Activated CD4-positive, alpha-beta T cell treated with anti-CD3 and anti-CD28 coated beads, Interleukin-2, amount 10 ng/mL, durations not matched to agents 24 days and 14 days (primary cell): Measurements from ENCODE around the gene ALPP. TPM values are rescaled to one million over a fixed set of nuclear protein-coding genes. Genes with fewer than 3 reads are reported as not detected.
A peak's percentile ranks its signal among the peaks of the same experiment; 100 is the strongest.
"Not testable (repeated sequence)": the region's sequence is repeated elsewhere in the genome, so short reads cannot be mapped to it uniquely, and the experiment has no call there.

Experiments
- DNase-seq: peaks from one replicate; pipeline ENCODE4 v3.0.0; 2022
- H3K27ac Mint-ChIP-seq: one replicate; pipeline ENCODE4 v1.8.0; 2022; ENCODE audit warnings: mild to moderate bottlenecking, mixed read lengths
- H3K27me3 Mint-ChIP-seq: one replicate; pipeline ENCODE4 v1.8.0; 2022; ENCODE audit warnings: mixed read lengths
- H3K36me3 Mint-ChIP-seq: one replicate; pipeline ENCODE4 v1.8.0; 2022; ENCODE audit warnings: low read depth, mild to moderate bottlenecking, mixed read lengths
- H3K4me1 Mint-ChIP-seq: one replicate; pipeline ENCODE4 v1.8.0; 2021; ENCODE audit warnings: mixed read lengths
- H3K4me3 Mint-ChIP-seq: one replicate; pipeline ENCODE4 v1.8.0; 2022; ENCODE audit warnings: mild to moderate bottlenecking, moderate library complexity, mixed read lengths
- H3K9me3 Mint-ChIP-seq: one replicate; pipeline ENCODE4 v1.8.0; 2021; ENCODE audit warnings: mixed read lengths
- intact Hi-C: fragments of 100-400 bp; cut with micrococcal nuclease; formaldehyde crosslinking; loops from one replicate; pipeline ENCODE4 v1.15.1; 2023
- total RNA-seq: library from RNA; stranded (reverse); gene quantifications from 2 replicates; pipeline ENCODE4 v1.2.3, GENCODE V29; 2022

ALPP gene
- total RNA-seq, 1 donor from 2014 or later, result not detected

DNA sequence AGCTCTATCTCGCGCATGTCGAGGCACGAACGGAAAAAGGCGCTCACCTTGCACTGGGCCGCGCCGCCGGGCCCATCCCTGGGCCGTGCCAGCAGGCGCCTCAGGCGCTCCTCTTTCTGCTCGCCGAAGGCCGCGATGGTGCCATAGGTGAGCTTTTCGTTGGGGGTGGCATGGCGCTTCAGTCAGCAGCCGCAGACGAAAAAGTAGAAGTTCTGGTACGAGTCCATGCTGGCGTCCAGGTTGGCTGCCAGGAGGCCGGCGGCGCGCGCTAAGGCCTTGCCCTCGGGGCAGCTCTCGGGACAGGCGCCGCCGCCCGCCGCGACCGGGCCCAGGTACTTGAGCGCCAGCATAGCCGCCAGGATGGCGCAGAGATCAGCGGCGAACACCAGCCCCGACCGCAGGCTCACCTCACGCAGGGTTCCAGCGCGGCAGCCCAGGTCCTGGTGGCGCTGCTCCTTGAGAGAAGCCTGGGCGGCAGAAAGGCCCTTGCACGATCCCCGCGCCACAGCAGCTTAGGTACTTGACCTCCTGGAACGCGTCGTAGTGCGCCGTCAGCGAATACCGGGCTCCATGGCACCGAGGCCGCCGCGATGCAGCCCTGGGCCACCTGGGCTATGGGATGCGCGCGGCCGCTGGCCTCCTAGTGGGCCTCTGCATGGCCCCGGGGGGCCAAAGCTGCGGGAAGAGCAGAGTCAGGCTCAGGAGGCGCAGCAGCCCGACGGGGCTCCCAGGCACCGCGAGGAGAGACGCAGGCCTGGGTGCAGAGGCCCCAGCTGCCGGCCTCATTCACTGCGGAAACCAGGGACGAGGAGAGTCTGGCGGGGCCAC lies 40.9 kb downstream of the ALPP start:
- DNase-seq, result no peak
- intact Hi-C loops, result loop anchor here (10.0 kb wide), 1 partner anchor 65 kb away; the partner anchor contains the start of gene ECEL1
- Mint-ChIP-seq H3K27me3 (peaks cover 53% of the 10 kb centered on the region), H3K27ac (no peak overlapping the region), H3K9me3 (peaks cover 5% of the 10 kb centered on the region), H3K4me3 (peak overlapping the region; percentile 76), H3K36me3 (peaks cover 2% of the 10 kb centered on the region), H3K4me1 (peaks cover 3% of the 10 kb centered on the region)

DNA sequence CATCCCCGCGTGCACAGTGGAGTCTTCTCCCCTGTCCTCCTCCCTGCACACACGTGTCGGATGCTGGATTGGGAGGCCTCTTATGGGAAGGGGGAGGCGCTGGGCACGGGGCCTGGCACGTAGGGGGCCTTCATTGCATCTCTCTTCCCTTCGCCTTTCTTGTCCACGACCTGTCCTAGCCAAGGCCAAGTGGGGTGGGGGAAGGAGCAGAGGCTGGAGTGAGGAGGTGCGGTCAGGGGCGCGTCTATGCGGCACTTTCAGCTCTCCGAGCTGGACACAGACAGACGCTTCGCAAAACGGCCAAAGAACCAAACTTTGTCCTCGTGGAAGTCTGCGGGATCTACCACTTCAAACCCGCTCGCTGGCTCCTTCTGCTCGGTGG lies 41.5 kb downstream of the ALPP start:
- H3K9me3 Mint-ChIP-seq, result peaks cover 5% of the 10 kb centered on the region
- no peak overlapping the region for H3K4me3 Mint-ChIP-seq
- H3K27me3 Mint-ChIP-seq, result peaks cover 56% of the 10 kb centered on the region
- intact Hi-C loops, result no loop called here
- peaks cover 2% of the 10 kb centered on the region for H3K36me3 Mint-ChIP-seq
- peaks cover 3% of the 10 kb centered on the region for H3K4me1 Mint-ChIP-seq
- H3K27ac Mint-ChIP-seq, result no peak overlapping the region
- no peak for DNase-seq

DNA sequence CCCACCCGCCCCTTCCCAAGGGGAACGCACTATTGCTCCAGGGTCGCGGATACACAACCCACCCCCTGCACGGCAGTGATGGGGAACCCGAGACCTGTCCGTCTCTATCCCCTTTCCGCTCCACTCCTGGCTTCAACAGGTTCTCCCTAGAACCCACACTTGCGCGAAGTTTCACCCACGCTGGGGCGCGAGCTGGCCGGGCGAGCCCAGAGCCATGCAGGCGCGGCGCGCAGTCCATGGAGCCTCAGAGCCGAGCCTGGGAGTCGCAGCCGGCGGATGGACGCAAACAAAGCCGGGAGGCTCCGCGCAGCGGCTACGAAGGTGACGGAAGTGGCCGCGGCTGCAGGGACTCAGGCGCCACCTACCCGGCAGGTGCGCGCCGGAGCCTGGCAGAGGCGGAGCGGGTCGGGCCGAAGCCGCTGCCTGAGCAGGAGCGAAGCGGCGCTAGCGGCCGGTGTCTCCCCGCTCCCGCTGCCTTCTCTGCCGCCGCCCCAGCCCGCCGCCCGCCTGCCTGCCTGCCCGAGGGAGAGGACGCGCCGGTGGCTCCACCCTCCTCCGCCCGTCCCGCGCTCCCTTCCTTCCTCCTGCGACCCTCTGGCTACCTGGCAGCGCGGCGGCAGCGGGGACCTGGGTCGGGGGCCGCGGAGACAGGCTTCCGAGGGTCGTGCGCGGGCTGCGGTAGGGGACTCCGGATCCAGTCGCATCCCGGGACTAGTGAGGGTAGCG lies 42.1 kb downstream of the ALPP start:
- intact Hi-C loops, result no loop called here
- Mint-ChIP-seq H3K27ac (no peak overlapping the region), H3K27me3 (peaks cover 59% of the 10 kb centered on the region)

DNA sequence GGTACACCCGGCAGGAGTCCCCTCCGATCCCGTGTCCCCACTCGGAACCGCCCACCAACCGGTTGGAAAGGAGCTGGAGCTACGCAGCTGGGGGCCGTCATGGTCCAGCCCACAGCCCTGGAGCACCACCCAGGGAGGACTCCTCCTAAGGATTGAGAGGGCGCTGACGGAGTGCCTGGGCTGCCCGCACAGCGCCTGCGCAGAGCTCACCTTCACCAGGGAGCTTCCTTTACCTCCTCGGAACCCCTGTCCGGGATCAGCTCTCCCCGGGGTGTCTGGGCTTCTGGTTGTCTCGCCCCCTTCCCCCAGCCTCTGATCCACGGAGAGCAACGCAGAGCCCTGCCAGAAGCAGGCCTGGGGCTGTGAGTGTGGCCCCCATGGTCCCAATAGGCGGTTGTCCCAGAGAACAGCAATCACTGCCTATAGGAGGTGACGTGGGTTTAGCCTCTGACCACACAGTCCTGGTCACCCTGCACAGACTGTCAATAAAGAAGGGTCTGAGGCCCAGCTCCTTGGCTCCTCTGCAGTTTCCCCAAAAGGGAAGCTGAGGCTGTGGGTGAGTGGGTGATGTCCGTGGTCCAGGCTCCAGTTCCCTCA lies 42.7 kb downstream of the ALPP start:
- H3K4me3 Mint-ChIP-seq, result peak overlapping the region; percentile 39
- peaks cover 5% of the 10 kb centered on the region for H3K9me3 Mint-ChIP-seq
- peaks cover 59% of the 10 kb centered on the region for H3K27me3 Mint-ChIP-seq
- H3K36me3 Mint-ChIP-seq, result peaks cover 2% of the 10 kb centered on the region
- no peak for DNase-seq
- intact Hi-C loops, result no loop called here
- H3K4me1 Mint-ChIP-seq, result peaks cover 3% of the 10 kb centered on the region
- H3K27ac Mint-ChIP-seq, result no peak overlapping the region

More for the DNA sequence above, 42.1 kb downstream of the ALPP start:
- Mint-ChIP-seq H3K4me3 (peak overlapping the region; percentile 45), H3K36me3 (peaks cover 2% of the 10 kb centered on the region), H3K4me1 (peaks cover 3% of the 10 kb centered on the region), H3K9me3 (peaks cover 5% of the 10 kb centered on the region)
- peak; percentile 82 for DNase-seq

DNA sequence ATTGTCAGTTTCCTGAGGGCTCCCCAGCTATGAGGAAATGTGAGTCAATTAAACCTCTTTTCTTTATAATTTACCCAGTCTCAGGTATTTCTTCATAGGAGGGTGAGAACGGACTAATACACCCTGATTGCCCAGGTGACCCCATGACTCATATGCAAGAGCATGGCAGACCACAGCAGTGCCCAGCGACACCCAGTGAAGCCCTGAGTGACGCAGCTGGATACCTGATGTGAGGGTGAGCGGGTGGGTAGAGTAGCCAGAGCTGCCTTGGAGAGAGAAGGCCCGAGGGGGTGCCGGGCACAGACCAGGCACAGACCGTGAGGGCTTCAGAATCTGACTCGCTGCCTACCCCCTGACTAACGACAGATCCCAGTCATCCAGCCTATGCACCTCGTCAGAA lies 43.5 kb downstream of the ALPP start:
- peaks cover 5% of the 10 kb centered on the region for H3K9me3 Mint-ChIP-seq
- DNase-seq, result no peak
- H3K4me1 Mint-ChIP-seq, result peaks cover 3% of the 10 kb centered on the region
- H3K36me3 Mint-ChIP-seq, result peaks cover 2% of the 10 kb centered on the region
- H3K27me3 Mint-ChIP-seq, result peaks cover 59% of the 10 kb centered on the region
- H3K27ac Mint-ChIP-seq, result no peak overlapping the region
- intact Hi-C loops, result no loop called here
- no peak overlapping the region for H3K4me3 Mint-ChIP-seq

DNA sequence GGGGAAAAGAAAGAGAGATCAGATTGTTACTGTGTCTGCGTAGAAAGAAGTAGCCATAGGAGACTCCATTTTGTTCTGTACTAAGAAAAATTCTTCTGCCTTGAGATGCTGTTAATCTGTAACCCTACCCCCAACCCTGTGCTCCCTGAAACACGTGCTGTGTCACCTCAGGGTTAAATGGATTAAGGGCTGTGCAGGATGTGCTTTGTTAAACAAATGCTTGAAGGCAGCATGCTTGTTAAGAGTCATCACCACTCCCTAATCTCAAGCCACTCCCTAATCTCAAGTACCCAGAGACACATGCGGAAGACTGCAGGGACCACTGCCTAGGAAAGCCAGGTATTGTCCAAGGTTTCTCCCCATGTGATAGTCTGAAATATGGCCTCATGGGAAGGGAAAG lies 44.4 kb downstream of the ALPP start:
- peaks cover 58% of the 10 kb centered on the region for H3K27me3 Mint-ChIP-seq
- H3K36me3 Mint-ChIP-seq, DNase-seq, H3K4me3 Mint-ChIP-seq, H3K27ac Mint-ChIP-seq, intact Hi-C loops, H3K9me3 Mint-ChIP-seq, H3K4me1 Mint-ChIP-seq: not testable (repeated sequence)

DNA sequence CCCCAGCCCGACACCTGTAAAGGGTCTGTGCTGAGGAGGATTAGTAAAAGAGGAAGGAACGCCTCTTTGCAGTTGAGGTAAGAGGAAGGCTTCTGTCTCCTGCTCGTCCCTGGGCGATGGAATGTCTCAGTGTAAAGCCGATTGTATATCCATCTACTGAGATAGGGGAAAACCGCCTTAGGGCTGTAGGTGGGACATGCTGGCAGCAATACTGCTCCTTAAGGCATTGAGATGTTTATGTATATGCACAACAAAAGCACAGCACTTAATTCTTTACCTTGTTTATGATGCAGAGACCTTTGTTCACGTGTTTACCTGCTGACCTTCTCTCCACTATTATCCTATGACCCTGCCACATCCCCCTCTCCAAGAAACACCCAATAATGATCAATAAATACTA lies 44.9 kb downstream of the ALPP start:
- intact Hi-C loops, H3K27ac Mint-ChIP-seq, DNase-seq, H3K9me3 Mint-ChIP-seq, H3K4me1 Mint-ChIP-seq, H3K4me3 Mint-ChIP-seq, H3K36me3 Mint-ChIP-seq: not testable (repeated sequence)
- peaks cover 53% of the 10 kb centered on the region for H3K27me3 Mint-ChIP-seq

DNA sequence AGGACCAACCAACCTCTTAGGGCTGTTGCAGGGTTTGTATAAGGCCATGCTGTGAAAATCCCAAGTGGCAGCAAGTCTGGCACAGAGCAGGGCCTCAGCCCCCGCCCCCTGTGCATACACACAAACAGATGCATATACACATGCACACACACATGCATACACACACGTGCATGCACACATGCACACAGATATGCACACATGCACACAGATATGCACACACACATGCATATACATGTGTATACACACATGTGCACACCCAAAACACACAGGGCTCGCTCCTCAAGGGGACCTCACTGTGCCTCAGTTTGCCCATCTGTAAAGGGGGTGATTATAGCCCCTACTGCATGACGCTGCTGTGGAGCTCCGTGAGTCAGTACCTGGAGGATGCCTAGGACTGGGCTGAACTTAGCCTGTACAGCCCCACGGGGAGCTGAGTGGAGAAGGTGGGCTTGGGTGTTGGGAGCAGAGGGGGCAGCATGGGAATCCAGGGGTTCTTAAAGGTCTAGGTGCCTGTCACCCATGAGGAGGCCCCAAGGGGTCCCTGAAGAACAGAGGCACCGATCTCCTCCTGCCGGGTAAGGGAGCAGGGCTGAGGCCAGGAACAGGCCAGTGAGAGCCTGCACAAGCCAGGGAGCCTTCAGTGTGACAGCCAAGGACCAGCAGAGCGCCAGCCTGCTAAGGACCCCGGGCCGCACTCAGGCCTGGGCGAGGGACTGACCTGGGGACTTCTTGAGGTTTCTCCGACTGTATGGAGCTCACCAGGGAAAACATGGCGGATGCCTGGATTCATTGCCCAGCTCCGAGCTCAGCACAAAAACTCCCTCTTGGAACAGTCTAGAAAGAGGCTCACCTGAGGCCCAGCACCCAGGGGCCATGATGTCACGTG lies 53.4 kb downstream of the ALPP start:
- Mint-ChIP-seq H3K4me3 (no peak overlapping the region), H3K4me1 (no peaks in the 10 kb centered on the region), H3K27me3 (peaks cover 4% of the 10 kb centered on the region), H3K36me3 (no peaks in the 10 kb centered on the region), H3K9me3 (no peaks in the 10 kb centered on the region), H3K27ac (no peak overlapping the region)
- intact Hi-C loops, result no loop called here
- DNase-seq, result no peak

Other genes with a start within 250 kb of the ALPP start
- gene ALPG, start 28.1 kb downstream of the ALPP start, total RNA-seq, result not detected in 2 replicates
- not detected in 2 replicates for gene ALPI, start 77.4 kb downstream of the ALPP start, total RNA-seq
- gene ECEL1, start 109.1 kb downstream of the ALPP start, total RNA-seq, result 0.19 TPM in 1 of 2 replicates, not detected in the other
- not detected in 2 replicates for gene PRSS56, start 141.6 kb downstream of the ALPP start, total RNA-seq
- gene CHRND, start 147.4 kb downstream of the ALPP start, total RNA-seq, result not detected in 2 replicates
- not detected in 2 replicates for gene CHRNG, start 160.9 kb downstream of the ALPP start, total RNA-seq
- 8.5 and 9.4 TPM in 2 replicates for gene TIGD1, start 171.8 kb downstream of the ALPP start, total RNA-seq
- gene EIF4E2, start 171.9 kb downstream of the ALPP start, total RNA-seq, result 89.9 and 93.2 TPM in 2 replicates